HepG2 (cell line): ENCODE measurements around the gene GRB10. TPM values are rescaled to one million over a fixed set of nuclear protein-coding genes. Genes with fewer than 3 reads are reported as not detected.

ENCODE experiments used
- CEBPG ChIP-seq: IDR thresholded peaks from 2 replicates; pipeline ENCODE4 v1.6.1; 2016
- FOXP1 ChIP-seq, 2 experiments: fragments of 450-650 bp in 1 of 2; IDR thresholded peaks; 2 replicates each; pipeline ENCODE4 v1.6.1; 2017 to 2018; ENCODE audit warnings: antibody characterized with exemption in 1 of 2
- IRF9 ChIP-seq: sonication (generic); formaldehyde crosslinking; IDR thresholded peaks from 2 replicates; pipeline ENCODE4 v1.8.0; 2022; ENCODE audit warnings: missing genetic modification reagents, mild to moderate bottlenecking, borderline replicate concordance
- JUND ChIP-seq: sonication (generic); formaldehyde crosslinking; IDR thresholded peaks from 2 replicates; pipeline ENCODE4 v1.8.0; 2022; ENCODE audit warnings: mild to moderate bottlenecking, missing genetic modification reagents
- KLF15 ChIP-seq: sonication (generic); formaldehyde crosslinking; IDR thresholded peaks from 2 replicates; pipeline ENCODE4 v1.8.1; 2023; ENCODE audit warnings: borderline replicate concordance, mild to moderate bottlenecking, inconsistent platforms, missing genetic modification reagents, mixed read lengths
- NAIF1 ChIP-seq: sonication (generic); formaldehyde crosslinking; IDR thresholded peaks from 2 replicates; pipeline ENCODE4 v1.5.0; 2020; ENCODE audit warnings: mild to moderate bottlenecking, missing genetic modification reagents, borderline replicate concordance
- RBAK ChIP-seq: sonication (generic); formaldehyde crosslinking; IDR thresholded peaks from 2 replicates; pipeline ENCODE4 v1.5.1; 2020; ENCODE audit warnings: mild to moderate bottlenecking, missing genetic modification reagents
- SAFB2 ChIP-seq: sonication (generic); formaldehyde crosslinking; IDR thresholded peaks from 2 replicates; pipeline ENCODE4 v1.5.1; 2020; ENCODE audit warnings: missing genetic modification reagents, low read depth, mild to moderate bottlenecking, borderline replicate concordance
- ZFP36L2 ChIP-seq: sonication (generic); formaldehyde crosslinking; IDR thresholded peaks from 2 replicates; pipeline ENCODE4 v1.4.0; 2020; ENCODE audit warnings: missing genetic modification reagents
- ZNF280D ChIP-seq: sonication (generic); formaldehyde crosslinking; IDR thresholded peaks from 2 replicates; pipeline ENCODE4 v1.5.1; 2020; ENCODE audit warnings: mild to moderate bottlenecking, missing genetic modification reagents
- ZNF512B ChIP-seq: sonication (generic); formaldehyde crosslinking; IDR thresholded peaks from 2 replicates; pipeline ENCODE4 v1.5.1; 2020; ENCODE audit warnings: missing genetic modification reagents, mild to moderate bottlenecking, borderline replicate concordance
- ZNF589 ChIP-seq: sonication (generic); formaldehyde crosslinking; conservative IDR thresholded peaks from 2 replicates; pipeline ENCODE4 v1.8.0; 2022; ENCODE audit warnings: mild to moderate bottlenecking, moderate library complexity, missing genetic modification reagents
- ZNF724P ChIP-seq: sonication (generic); formaldehyde crosslinking; IDR thresholded peaks from 2 replicates; pipeline ENCODE4 v1.8.0; 2022; ENCODE audit warnings: missing genetic modification reagents, borderline replicate concordance
- ZNF776 ChIP-seq: sonication (generic); formaldehyde crosslinking; IDR thresholded peaks from 2 replicates; pipeline ENCODE4 v1.4.0; 2020; ENCODE audit warnings: mild to moderate bottlenecking, missing genetic modification reagents
- polyA plus RNA-seq, 8 experiments: library from polyadenylated mRNA; depleted of rRNA in 3 of 8; stranded (reverse) in 7 of 8; unstranded in 1 of 8; fragments of >200 nt; fragmentation: Illumina TruSeq in 4 of 8; extraction: Trizol in 4 of 8; gene quantifications; 2 replicates each; pipeline versions ENCODE4 v1.2.1 to v1.2.3, GENCODE V29; 2011 to 2016; ENCODE audit warnings: low read depth in 4 of 8, missing spikeins in 1 of 8, mixed read lengths in 1 of 8; ENCODE audit not compliant: insufficient read depth in 1 of 8
- total RNA-seq, 5 experiments: library from RNA; depleted of rRNA; stranded (reverse); fragments of >200 nt; fragmentation: Illumina TruSeq; extraction: Trizol; gene quantifications; 2 replicates each; pipeline ENCODE4 v1.2.3, GENCODE V29; 2016; ENCODE audit warnings: low read depth in 1 of 5
- TF ChIP-seq, protein P1 (sequence below): sonication (generic); formaldehyde crosslinking; IDR thresholded peaks from 2 replicates; pipeline ENCODE4 v1.4.0; 2020; ENCODE audit warnings: missing genetic modification reagents, borderline replicate concordance
- TF ChIP-seq, protein P2 (sequence below): sonication (generic); formaldehyde crosslinking; IDR thresholded peaks from 2 replicates; pipeline ENCODE4 v1.4.0; 2020; ENCODE audit warnings: missing genetic modification reagents

The GRB10 gene
- total and polyA plus RNA-seq, 2 of the 13 experiments (the other 11 are each of a cell fraction or from before 2014, with no cell fraction given), result 4.0 to 6.8 TPM

- TF ChIP-seq NAIF1 (no peak), ZFP36L2 (CRISPR knock-in tag) (no peak), ZNF280D (CRISPR knock-in tag) (no peak), ZNF589 (CRISPR knock-in tag) (no peak), ZNF776 (no peak), ZNF724P (CRISPR knock-in tag) (no peak), SAFB2 (CRISPR knock-in tag) (no peak; the same call in 1 of the 2 replicates), IRF9 (CRISPR knock-in tag) (no peak), CEBPG (CRISPR knock-in tag) (no peak), RBAK (CRISPR knock-in tag) (no peak), ZNF512B (no peak), FOXP1 (IDR thresholded peaks at IDR 0.05) (no peak), FOXP1 (CRISPR knock-in tag; IDR thresholded peaks at IDR 0.05) (peak; percentile 12; the same call in 1 of the 2 replicates), JUND (CRISPR knock-in tag) (no peak), KLF15 (CRISPR knock-in tag) (no peak)
- TF ChIP-seq, protein P1, sequence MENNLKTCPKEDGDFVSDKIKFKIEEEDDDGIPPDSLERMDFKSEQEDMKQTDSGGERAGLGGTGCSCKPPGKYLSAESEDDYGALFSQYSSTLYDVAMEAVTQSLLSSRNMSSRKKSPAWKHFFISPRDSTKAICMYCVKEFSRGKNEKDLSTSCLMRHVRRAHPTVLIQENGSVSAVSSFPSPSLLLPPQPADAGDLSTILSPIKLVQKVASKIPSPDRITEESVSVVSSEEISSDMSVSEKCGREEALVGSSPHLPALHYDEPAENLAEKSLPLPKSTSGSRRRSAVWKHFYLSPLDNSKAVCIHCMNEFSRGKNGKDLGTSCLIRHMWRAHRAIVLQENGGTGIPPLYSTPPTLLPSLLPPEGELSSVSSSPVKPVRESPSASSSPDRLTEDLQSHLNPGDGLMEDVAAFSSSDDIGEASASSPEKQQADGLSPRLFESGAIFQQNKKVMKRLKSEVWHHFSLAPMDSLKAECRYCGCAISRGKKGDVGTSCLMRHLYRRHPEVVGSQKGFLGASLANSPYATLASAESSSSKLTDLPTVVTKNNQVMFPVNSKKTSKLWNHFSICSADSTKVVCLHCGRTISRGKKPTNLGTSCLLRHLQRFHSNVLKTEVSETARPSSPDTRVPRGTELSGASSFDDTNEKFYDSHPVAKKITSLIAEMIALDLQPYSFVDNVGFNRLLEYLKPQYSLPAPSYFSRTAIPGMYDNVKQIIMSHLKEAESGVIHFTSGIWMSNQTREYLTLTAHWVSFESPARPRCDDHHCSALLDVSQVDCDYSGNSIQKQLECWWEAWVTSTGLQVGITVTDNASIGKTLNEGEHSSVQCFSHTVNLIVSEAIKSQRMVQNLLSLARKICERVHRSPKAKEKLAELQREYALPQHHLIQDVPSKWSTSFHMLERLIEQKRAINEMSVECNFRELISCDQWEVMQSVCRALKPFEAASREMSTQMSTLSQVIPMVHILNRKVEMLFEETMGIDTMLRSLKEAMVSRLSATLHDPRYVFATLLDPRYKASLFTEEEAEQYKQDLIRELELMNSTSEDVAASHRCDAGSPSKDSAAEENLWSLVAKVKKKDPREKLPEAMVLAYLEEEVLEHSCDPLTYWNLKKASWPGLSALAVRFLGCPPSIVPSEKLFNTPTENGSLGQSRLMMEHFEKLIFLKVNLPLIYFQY, result no peak; the same call in 1 of the 2 replicates
- TF ChIP-seq, protein P2, sequence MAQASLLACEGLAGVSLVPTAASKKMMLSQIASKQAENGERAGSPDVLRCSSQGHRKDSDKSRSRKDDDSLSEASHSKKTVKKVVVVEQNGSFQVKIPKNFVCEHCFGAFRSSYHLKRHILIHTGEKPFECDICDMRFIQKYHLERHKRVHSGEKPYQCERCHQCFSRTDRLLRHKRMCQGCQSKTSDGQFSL, result no peak
Observed at GRCh38 chr7:50614721-50615518, 167.8 kb downstream of the GRB10 start (continued).
